Stimulated activated effector memory CD8-positive, alpha-beta T cell treated with anti-CD3 and anti-CD28 coated beads, Interleukin-12 subunit alpha, Interleukin-12 subunit beta, amount 100 ng/mL, for 72 hours (primary cell): ENCODE results near the gene DNAH6.
A peak's percentile ranks its signal among the peaks of the same experiment; 100 is the strongest.

ENCODE experiments used
- ATAC-seq: fragments of 150-1000 bp; cut with Tn5 transposase; 2 replicates; pipeline ENCODE4 v1.10.0; 2021
- DNase-seq, 2 donors: peaks; one replicate each; pipeline ENCODE4 v3.0.0; 2021 to 2022; ENCODE audit warnings: low spot score in 2 of 2
- H3K27ac Mint-ChIP-seq: one replicate; pipeline ENCODE4 v1.8.0; 2022; ENCODE audit warnings: mild to moderate bottlenecking, mixed read lengths
- H3K36me3 Mint-ChIP-seq: one replicate; pipeline ENCODE4 v1.8.0; 2022; ENCODE audit warnings: mild to moderate bottlenecking, mixed read lengths
- H3K4me1 Mint-ChIP-seq: one replicate; pipeline ENCODE4 v1.8.0; 2022; ENCODE audit warnings: mixed read lengths
- H3K4me3 Mint-ChIP-seq: one replicate; pipeline ENCODE4 v1.8.0; 2022; ENCODE audit warnings: mild to moderate bottlenecking, mixed read lengths
- H3K9me3 Mint-ChIP-seq: one replicate; pipeline ENCODE4 v1.8.0; 2022; ENCODE audit warnings: mixed read lengths

DNAH6 gene

GRCh38 chr2:84799772-84800171 is 283.5 kb downstream of the DNAH6 start:
- no peaks in the 10 kb centered on the region for H3K9me3 Mint-ChIP-seq
- H3K27ac Mint-ChIP-seq, result no peak overlapping the region
- DNase-seq (no peak), ATAC-seq (no peak)
- H3K4me1 Mint-ChIP-seq, result peaks cover 16% of the 10 kb centered on the region
- H3K36me3 Mint-ChIP-seq, result no peaks in the 10 kb centered on the region
- H3K4me3 Mint-ChIP-seq, result peak overlapping the region; percentile 1

DNA sequence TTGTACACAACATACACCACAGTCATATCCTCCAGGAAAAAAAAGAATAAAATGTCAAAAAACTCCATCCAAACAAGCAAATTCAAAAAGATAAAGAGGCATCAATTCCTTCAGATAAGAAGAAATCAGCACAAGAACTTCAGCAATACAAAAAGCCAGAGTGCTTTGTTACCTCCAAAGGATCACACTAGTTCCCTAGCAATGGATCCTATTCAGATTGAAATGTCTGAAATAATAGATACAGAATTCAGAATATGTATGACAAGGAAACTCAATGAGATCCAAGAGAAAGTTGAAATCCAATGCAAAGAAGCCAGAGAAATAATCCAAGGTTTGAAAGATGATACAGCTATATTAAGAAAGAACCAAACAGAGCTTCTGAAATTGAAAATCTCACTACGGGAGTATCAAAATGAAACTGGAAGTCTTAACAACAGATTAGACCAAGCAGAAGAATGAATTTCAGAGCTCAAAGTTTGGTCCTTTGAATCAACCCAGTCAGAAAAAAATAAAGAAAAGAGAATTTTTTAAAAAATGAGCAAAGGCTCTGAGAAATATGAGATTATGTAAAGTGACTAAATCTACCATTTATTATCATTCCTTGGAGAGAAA is 284.0 kb downstream of the DNAH6 start:
- Mint-ChIP-seq H3K9me3 (no peaks in the 10 kb centered on the region), H3K36me3 (no peaks in the 10 kb centered on the region), H3K4me3 (peak overlapping the region; percentile 1), H3K27ac (no peak overlapping the region), H3K4me1 (peaks cover 16% of the 10 kb centered on the region)
- peak; percentile 43 for ATAC-seq
- no peak for DNase-seq

DNA sequence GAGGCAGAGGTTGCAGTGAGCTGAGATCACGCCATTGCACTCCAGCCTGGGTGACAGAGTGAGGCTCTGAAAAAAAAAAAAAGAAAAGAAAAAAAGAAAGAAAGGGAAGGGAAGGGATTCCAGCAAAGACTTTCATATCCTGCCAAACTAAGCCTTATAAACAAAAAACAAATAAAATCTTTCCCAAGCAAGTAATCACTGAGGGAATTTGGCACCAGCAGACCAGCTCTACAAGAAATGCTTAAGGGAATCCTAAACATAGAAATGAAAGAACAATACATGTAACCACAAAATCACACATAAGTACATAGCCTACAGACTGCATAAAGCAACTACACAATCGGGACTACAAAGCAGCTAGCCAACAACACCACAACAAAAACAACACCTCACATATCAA is 285.5 kb downstream of the DNAH6 start:
- ATAC-seq (no peak), DNase-seq (no peak)
- no peak overlapping the region for H3K27ac Mint-ChIP-seq
- H3K4me1 Mint-ChIP-seq, result peaks cover 16% of the 10 kb centered on the region
- H3K9me3 Mint-ChIP-seq, result no peaks in the 10 kb centered on the region
- no peaks in the 10 kb centered on the region for H3K36me3 Mint-ChIP-seq
- no peak overlapping the region for H3K4me3 Mint-ChIP-seq

DNA sequence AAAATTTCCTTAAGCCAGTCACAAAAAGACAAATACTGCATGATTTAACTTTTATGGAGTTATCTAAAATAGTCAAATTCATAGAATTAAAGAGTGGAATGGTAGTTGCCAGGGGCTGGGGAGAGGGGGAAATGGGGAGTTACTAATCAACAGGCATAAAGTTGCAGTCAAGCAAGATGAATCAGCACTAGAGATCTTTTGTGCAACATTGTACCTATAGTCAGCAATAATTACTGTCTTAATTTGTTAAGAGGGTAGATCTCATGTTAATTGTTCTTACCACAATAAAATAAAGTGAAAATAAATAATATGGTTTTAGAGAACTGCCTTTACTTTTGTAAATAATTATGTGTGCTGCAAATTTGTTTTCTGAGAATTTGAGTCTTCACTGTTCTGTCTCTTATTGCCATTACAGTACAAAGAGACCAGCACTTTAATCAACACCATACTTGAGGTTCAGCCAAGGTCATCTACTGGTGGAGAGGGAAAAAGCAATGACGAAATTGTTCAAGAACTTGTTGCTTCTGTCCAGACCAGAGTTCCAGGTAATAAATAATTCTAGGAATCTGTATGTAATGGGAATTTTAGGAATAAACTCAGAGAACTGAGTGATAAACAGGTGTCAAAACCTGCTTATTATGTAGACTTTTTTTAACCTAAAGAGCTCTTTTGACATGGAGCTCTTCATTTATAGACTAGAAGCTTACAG is 289.1 kb downstream of the DNAH6 start:
- Mint-ChIP-seq H3K9me3 (no peaks in the 10 kb centered on the region), H3K4me3 (no peak overlapping the region), H3K36me3 (no peaks in the 10 kb centered on the region), H3K4me1 (peaks cover 10% of the 10 kb centered on the region), H3K27ac (no peak overlapping the region)
- ATAC-seq (no peak), DNase-seq (no peak)

- Mint-ChIP-seq H3K9me3 (no peaks in the 10 kb centered on the region), H3K36me3 (no peaks in the 10 kb centered on the region), H3K4me3 (no peak overlapping the region), H3K27ac (no peak overlapping the region), H3K4me1 (peaks cover 11% of the 10 kb centered on the region)
- ATAC-seq (no peak), DNase-seq (no peak)
Observed at GRCh38 chr2:84807063-84807485, 290.8 kb downstream of the DNAH6 start.

- Mint-ChIP-seq H3K9me3 (no peaks in the 10 kb centered on the region), H3K4me1 (peaks cover 11% of the 10 kb centered on the region), H3K36me3 (no peaks in the 10 kb centered on the region), H3K27ac (no peak overlapping the region), H3K4me3 (no peak overlapping the region)
- no peak for DNase-seq
- ATAC-seq, result no peak
Observed at GRCh38 chr2:84808279-84808678, 292.0 kb downstream of the DNAH6 start.

DNA sequence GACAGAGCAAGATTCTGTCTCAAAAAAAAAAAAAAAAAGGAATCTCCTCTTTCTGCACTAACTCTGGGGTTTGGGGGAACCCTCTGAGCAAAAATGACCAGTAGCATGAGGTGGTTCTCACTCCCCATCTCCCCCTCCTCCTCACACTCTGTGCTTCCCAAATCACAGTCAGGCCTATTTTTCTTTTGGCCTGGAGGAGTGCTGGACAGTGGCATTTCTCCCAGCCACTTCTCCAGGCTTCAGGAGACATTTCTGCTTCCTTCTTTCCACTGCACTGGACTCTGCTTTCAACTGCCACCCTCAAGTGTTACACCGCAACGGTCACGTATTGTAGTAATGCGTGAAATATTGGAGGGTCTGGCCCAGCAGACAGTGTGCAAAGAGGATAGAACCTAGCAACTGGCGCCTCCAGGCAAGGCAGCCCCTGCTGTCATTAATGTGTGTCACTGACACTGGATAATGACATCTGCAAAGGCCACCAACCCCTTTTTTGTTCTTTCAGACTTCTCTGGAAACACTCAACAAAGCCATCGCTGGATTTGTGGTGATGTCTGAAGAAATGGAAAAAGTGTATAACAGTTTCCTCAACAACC is 295.6 kb downstream of the DNAH6 start:
- Mint-ChIP-seq H3K4me3 (no peak overlapping the region), H3K27ac (no peak overlapping the region), H3K9me3 (no peaks in the 10 kb centered on the region), H3K4me1 (peaks cover 23% of the 10 kb centered on the region), H3K36me3 (no peaks in the 10 kb centered on the region)
- DNase-seq (no peak), ATAC-seq (no peak)

GRCh38 chr2:84815146-84815545 is 298.8 kb downstream of the DNAH6 start:
- ATAC-seq (no peak), DNase-seq (no peak)
- H3K4me3 Mint-ChIP-seq, result no peak overlapping the region
- no peaks in the 10 kb centered on the region for H3K36me3 Mint-ChIP-seq
- H3K27ac Mint-ChIP-seq, result no peak overlapping the region
- H3K4me1 Mint-ChIP-seq, result peaks cover 35% of the 10 kb centered on the region
- peaks cover 2% of the 10 kb centered on the region for H3K9me3 Mint-ChIP-seq

DNA sequence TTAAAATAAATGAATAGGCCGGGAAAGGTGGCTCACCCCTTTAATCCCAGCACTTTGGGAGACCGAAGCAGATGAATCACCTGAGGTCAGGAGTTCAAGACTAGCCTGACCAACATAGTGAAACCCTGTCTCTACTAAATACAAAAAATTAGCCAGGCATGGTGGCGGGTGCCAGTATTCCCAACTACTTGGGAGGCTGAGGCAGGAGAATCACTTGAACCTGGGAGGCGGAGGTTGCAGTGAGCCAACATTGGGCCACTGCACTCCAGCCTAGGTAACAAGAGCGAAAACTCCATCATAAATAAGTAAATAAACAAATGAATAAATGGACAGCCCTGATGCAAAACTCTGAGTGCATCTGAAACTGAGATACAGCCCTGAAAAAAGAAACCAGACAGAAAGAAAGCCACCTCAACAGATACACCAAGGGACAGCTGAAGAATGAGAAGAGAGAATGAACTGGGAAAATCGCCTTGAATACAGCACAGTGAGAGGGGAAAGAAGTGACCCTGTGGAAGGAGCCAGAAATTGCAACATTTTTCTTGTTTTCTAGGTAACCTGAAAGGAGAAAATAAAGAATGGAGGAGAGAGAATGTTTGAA is 300.2 kb downstream of the DNAH6 start:
- H3K4me3 Mint-ChIP-seq, result peak overlapping the region; percentile 12
- ATAC-seq, result no peak
- peaks cover 44% of the 10 kb centered on the region for H3K4me1 Mint-ChIP-seq
- H3K27ac Mint-ChIP-seq, result peak overlapping the region; percentile 38
- peak in 1 of 2 donors; percentile 30 for DNase-seq
- no peaks in the 10 kb centered on the region for H3K36me3 Mint-ChIP-seq
- H3K9me3 Mint-ChIP-seq, result peaks cover 2% of the 10 kb centered on the region

GRCh38 chr2:84817239-84817655 is 300.9 kb downstream of the DNAH6 start:
- ATAC-seq (peak; percentile 93), DNase-seq (no peak)
- H3K36me3 Mint-ChIP-seq, result no peaks in the 10 kb centered on the region
- peaks cover 39% of the 10 kb centered on the region for H3K4me1 Mint-ChIP-seq
- H3K9me3 Mint-ChIP-seq, result peaks cover 2% of the 10 kb centered on the region
- H3K27ac Mint-ChIP-seq, result peak overlapping the region; percentile 46
- H3K4me3 Mint-ChIP-seq, result peak overlapping the region; percentile 12

DNA sequence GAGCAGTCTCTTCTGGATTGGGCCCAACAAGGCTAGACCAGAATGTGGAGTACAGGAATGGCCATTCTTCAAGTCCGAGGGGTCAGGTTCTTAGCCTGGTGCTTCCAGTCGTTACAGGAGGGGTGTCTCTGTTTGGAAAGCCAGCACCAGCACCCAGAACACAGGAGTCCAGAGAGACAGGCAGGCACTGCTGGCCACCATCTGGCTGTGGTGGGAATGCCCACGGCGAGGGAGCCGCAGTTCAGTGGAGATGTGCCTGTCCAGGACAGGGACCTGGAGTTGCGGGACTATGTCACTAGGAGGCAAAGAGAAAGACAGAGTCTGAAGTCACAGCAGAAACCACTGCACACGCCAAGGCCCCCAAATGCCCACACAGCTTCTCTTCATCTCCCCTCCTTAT is 305.5 kb downstream of the DNAH6 start:
- Mint-ChIP-seq H3K4me1 (peaks cover 35% of the 10 kb centered on the region), H3K9me3 (peaks cover 2% of the 10 kb centered on the region), H3K27ac (no peak overlapping the region)

GRCh38 chr2:84823229-84823628 is 306.9 kb downstream of the DNAH6 start:
- no peaks in the 10 kb centered on the region for H3K9me3 Mint-ChIP-seq
- no peak overlapping the region for H3K4me3 Mint-ChIP-seq
- DNase-seq (no peak), ATAC-seq (no peak)
- no peak overlapping the region for H3K27ac Mint-ChIP-seq
- H3K36me3 Mint-ChIP-seq, result no peaks in the 10 kb centered on the region
- H3K4me1 Mint-ChIP-seq, result peaks cover 26% of the 10 kb centered on the region

More for the DNA sequence above, 305.5 kb downstream of the DNAH6 start:
- Mint-ChIP-seq H3K36me3 (no peaks in the 10 kb centered on the region), H3K4me3 (no peak overlapping the region)
- ATAC-seq (no peak), DNase-seq (no peak)

GRCh38 chr2:84823788-84824187 is 307.5 kb downstream of the DNAH6 start:
- ATAC-seq (no peak), DNase-seq (no peak)
- no peaks in the 10 kb centered on the region for H3K36me3 Mint-ChIP-seq
- H3K9me3 Mint-ChIP-seq, result no peaks in the 10 kb centered on the region
- peaks cover 27% of the 10 kb centered on the region for H3K4me1 Mint-ChIP-seq
- H3K4me3 Mint-ChIP-seq, result no peak overlapping the region
- no peak overlapping the region for H3K27ac Mint-ChIP-seq

DNA sequence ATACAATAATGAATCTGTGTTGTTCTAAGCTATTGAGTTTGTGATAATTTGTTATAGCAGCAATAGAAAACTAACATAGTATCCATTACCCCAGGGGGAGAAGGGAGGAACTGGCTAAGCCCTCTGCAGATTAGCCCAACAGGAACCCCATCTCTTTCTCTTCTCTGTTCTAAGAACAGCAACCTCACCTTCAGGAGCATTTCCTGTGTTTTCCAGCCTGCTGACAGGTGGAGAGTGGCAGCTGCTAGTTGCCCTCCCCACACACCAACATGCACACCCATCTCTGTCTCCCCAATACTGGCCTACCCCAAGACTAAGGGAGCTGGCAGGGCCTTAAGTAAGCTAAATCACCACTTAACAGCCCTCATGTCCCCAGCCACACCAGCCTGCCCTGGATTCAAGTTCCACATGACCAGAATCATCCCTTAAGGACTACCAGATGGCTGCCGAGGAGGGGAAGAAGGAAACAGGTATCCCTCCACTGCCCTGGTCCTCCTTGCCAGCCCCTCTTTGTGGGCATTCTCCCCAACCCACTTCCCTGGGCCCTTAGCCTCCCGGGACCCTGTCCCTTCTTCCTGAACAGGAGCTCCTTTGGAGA is 311.8 kb downstream of the DNAH6 start:
- Mint-ChIP-seq H3K9me3 (no peaks in the 10 kb centered on the region), H3K36me3 (peaks cover 5% of the 10 kb centered on the region), H3K4me3 (no peak overlapping the region), H3K27ac (peak overlapping the region; percentile 58), H3K4me1 (peaks cover 12% of the 10 kb centered on the region)
- ATAC-seq (no peak), DNase-seq (no peak)

DNA sequence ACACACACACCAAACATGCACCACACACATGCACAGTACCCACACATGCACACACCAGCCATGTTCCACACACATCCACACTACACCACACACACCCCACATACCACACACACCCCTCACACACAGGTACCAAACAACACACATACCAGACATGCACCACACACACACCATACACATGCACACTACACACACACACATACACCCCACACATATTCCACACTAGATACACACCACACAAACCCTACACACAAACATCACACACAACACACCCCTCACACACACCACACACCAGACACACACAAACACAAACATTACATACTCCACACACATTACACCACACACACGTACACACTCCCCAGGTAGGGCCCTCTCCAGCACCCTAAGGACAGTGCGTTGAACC is 313.4 kb downstream of the DNAH6 start:
- ATAC-seq, result no peak
- no peak for DNase-seq
- Mint-ChIP-seq H3K36me3 (peaks cover 5% of the 10 kb centered on the region), H3K27ac (no peak overlapping the region), H3K9me3 (no peaks in the 10 kb centered on the region), H3K4me1 (peaks cover 19% of the 10 kb centered on the region), H3K4me3 (no peak overlapping the region)
